Endothelial cell of coronary artery (primary cell): ENCODE measurements around the gene PRPSAP1. TPM values are rescaled to one million over a fixed set of nuclear protein-coding genes. Genes with fewer than 3 reads are reported as not detected.

Experiments used
- total RNA-seq: library from RNA; depleted of rRNA; stranded (reverse); fragments of >200 nt; gene quantifications from 2 replicates; pipeline ENCODE4 v1.2.3, GENCODE V29; 2014

PRPSAP1 gene, protein sequence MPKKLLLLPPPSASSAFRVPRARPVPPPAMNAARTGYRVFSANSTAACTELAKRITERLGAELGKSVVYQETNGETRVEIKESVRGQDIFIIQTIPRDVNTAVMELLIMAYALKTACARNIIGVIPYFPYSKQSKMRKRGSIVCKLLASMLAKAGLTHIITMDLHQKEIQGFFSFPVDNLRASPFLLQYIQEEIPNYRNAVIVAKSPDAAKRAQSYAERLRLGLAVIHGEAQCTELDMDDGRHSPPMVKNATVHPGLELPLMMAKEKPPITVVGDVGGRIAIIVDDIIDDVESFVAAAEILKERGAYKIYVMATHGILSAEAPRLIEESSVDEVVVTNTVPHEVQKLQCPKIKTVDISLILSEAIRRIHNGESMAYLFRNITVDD
- total RNA-seq: 36.9 and 51.6 TPM in 2 replicates

DNA sequence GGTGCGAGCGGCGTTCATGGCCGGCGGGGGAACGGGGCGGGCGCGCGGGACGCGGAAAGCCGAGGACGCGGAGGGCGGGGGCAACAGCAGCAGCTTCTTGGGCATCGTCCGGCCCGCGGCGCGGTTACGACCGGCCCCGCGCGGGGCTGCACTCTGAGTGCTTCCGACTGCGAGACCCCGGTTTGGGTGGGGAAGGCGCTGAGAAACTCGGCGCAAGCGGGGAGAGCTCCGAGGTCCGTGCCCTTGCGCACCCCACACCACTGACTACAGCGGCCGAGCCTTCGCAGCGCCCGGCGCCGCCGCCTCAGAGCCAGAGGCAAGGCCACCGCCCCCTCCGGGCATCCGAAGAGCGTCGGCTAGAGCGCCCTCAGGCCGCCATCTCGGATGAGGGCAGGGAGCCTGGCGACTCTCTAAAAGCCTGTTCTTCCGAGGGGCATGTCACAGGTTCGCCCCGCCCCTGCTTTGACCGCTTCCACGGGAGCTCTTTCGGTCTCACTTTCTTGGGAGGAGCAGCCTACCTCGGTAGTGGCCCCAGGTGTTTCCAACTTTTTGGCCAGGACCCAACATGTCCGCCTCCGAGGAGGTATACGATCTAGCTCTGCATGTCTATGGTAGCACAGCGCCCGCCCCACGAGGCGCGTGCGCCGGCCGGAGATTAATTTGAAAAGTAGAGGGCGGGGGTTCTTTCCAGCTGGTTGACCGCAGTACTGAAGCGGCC, at the start of gene PRPSAP1:
Gene PRPSAP1, minus strand, starts transcription at position 318 of the 718 bp plus-strand sequence. Its CDS starts 213 bp downstream, at position 105.

DNA sequence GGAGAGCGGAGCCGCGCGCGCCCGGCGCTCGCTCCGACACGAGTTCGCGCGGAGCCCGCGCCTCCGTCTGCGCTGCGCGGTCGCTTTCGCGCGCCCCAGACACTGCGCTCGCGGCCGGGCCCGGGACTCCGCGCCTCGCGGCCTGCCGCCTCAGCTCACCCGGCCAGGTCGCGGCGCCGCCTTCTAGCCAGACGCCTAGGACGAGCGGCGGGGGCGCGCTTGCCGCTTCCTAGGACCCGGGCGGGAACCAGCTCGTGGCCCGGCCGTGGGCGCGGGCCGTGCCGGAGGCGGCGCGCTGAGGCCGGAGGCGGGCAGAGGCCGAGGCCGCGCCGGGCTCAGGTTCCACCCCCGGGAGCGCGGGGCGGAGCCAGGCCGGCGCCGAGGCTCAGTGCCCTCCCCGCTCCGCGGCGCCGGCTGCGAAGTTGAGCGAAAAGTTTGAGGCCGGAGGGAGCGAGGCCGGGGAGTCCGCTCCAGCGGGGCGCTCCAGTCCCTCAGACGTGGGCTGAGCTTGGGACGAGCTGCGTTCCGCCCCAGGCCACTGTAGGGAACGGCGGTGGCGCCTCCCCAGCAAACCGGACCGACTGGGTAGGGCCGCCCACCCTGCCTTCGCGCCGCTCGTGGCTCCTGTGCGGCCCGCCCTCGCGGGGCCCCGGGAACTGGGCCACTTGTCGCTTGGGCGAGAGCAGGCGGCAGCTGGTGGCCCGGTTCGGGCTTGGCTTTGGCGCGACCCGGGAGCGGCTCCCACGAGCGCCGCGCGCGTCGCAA, 30.7 kb upstream of the PRPSAP1 start, which contains the start of gene SPHK1:
Gene SPHK1, plus strand, starts transcription at position 388 of the 765 bp plus-strand sequence. CDS start 1,036 bp downstream, outside the sequence.

DNA sequence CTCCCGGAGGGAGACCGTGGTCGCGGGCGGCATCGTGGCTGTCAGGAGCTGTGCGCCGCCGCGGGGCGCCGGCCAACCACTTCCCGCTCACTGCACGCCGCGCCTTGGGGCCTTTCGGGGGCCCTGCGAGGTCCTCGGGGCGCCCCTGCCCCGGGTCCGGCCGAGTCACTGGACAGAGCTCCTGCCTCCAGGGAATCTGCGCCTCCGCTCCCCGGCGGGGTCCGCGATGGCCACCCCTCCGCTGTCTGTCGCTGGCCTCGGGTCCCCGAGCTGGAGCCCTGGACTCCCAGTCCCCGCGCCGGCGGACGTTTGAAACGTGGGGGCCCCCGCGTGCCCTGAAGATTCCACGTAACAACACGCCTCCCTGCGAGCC, 45.8 kb downstream of the PRPSAP1 start, which contains the start of gene QRICH2:
Gene QRICH2, minus strand, starts transcription at position 311 of the 373 bp plus-strand sequence. Its CDS starts 278 bp downstream, at position 33.

DNA sequence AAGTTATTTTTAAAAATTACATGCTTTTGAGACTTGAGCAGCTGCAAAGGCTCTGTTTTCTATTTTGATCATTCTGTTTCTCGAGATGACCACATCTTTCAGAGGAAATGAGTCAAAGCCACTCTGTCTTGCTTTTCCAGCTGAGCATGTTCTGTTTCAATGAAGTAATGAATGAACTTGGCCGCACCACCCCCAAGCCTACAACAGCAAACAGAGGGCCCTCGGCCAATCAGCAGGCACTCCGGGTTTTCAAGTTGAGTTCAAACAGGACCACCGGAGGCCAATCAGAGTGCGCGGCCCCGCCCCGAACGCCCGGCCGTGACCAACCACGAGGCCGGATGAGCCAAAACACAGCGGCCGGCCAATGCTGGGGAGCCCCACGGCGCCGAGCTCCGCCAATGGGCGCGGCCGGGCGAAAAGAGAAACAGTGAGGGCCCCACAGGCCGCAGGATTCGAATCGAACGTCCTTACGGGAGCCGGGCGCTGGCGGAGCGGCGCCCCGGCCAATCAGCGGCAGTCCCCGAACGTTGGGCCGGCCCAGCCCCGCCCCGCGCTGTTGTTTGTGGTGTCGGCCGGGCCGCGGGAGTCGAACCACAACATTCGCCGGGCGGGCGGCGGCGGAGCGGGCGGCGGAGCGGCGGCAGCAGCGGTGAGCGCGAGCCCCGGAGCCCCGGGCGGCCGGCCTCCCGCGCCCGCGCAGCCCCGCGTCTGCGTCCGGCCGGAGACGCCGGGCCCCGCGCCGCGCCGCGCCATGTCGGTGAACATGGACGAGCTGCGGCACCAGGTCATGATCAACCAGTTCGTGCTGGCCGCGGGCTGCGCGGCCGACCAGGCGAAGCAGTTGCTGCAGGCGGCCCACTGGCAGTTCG, 88.7 kb downstream of the PRPSAP1 start, which contains the start of gene UBALD2:
Gene UBALD2, plus strand, starts transcription at position 594 of the 869 bp plus-strand sequence. Its CDS starts 158 bp downstream, at position 752.

Other genes starting within 250 kb of the PRPSAP1 start
- not detected in 2 replicates for gene FOXJ1, start 212.7 kb downstream of the PRPSAP1 start, total RNA-seq
- under 0.01 and 0.09 TPM in 2 replicates for gene RNF157, start 113.4 kb downstream of the PRPSAP1 start, total RNA-seq
- gene UBALD2, start 88.6 kb downstream of the PRPSAP1 start, total RNA-seq: 6.3 and 9.0 TPM in 2 replicates
- 2.9 and 4.1 TPM in 2 replicates for gene QRICH2, start 45.6 kb downstream of the PRPSAP1 start, total RNA-seq
- gene SPHK1, start 30.7 kb upstream of the PRPSAP1 start, total RNA-seq: 102 and 124 TPM in 2 replicates
- gene UBE2O, start 99.2 kb upstream of the PRPSAP1 start, total RNA-seq: 22.7 and 32.5 TPM in 2 replicates
- gene AANAT, start 113.7 kb upstream of the PRPSAP1 start, total RNA-seq: not detected in 2 replicates
- 9.1 and 22.9 TPM in 2 replicates for gene RHBDF2, start 147.5 kb upstream of the PRPSAP1 start, total RNA-seq
- gene CYGB, start 183.8 kb upstream of the PRPSAP1 start, total RNA-seq: 0.45 and 5.0 TPM in 2 replicates
- gene PRCD, start 186.1 kb upstream of the PRPSAP1 start, total RNA-seq: 0.85 TPM in 1 of 2 replicates, not detected in the other
- 0.66 TPM in 1 of 2 replicates, not detected in the other for gene ST6GALNAC2, start 231.9 kb upstream of the PRPSAP1 start, total RNA-seq